A549 (cell line): Measurements from ENCODE around the gene GPSM1.

Experiments
- CTCF ChIP-seq: fragments of >200 bp; sonication (Bioruptor Twin); formaldehyde crosslinking; IDR thresholded peaks from 3 replicates; pipeline ENCODE4 v1.5.1; 2016
- EP300 ChIP-seq, 2 experiments: fragments of >200 bp; sonication (Bioruptor Twin); formaldehyde crosslinking; IDR thresholded peaks; 2 replicates in 1 of 2; 3 replicates in 1 of 2; pipeline ENCODE4 v1.6.1; 2016 to 2017
- JUNB ChIP-seq: fragments of >200 bp; sonication (Bioruptor Twin); formaldehyde crosslinking; IDR thresholded peaks from 2 replicates; pipeline ENCODE4 v1.6.1; 2016
- POLR2A ChIP-seq: IDR thresholded peaks from 2 replicates; pipeline ENCODE4 v1.6.1; 2012; ENCODE audit warnings: mild to moderate bottlenecking, low read length
- RAD21 ChIP-seq, 2 experiments: fragments of >200 bp in 1 of 2; sonication (Bioruptor Twin) in 1 of 2; formaldehyde crosslinking in 1 of 2; IDR thresholded peaks in 1 of 2; conservative IDR thresholded peaks in 1 of 2; 2 replicates in 1 of 2; 3 replicates in 1 of 2; pipeline ENCODE4 v1.6.1; 2012 to 2018; ENCODE audit warnings: inconsistent platforms in 1 of 2
- RFX5 ChIP-seq: fragments of 450-650 bp; IDR thresholded peaks from 2 replicates; pipeline ENCODE4 v1.7.1; 2014; ENCODE audit warnings: antibody characterized with exemption, mild to moderate bottlenecking, moderate library complexity
- ZSCAN20 ChIP-seq: fragments of 250-450 bp; sonication (Bioruptor Pico); IDR thresholded peaks from 2 replicates; pipeline ENCODE4 v1.8.0; 2022; ENCODE audit warnings: mild to moderate bottlenecking, moderate library complexity

GRCh38 chr9:136326061-136326760, 1.1 kb upstream of the GPSM1 start:
- TF ChIP-seq CTCF, result no peak
- TF ChIP-seq ZSCAN20 (CRISPR knock-in tag), result no peak
- no peak for TF ChIP-seq RFX5
- TF ChIP-seq JUNB, result no peak
- TF ChIP-seq POLR2A, result no peak
- no peak for TF ChIP-seq RAD21 (conservative IDR thresholded peaks at IDR 0.05 in 1 of 2, IDR thresholded peaks at IDR 0.05 in 1 of 2)
- TF ChIP-seq EP300 (IDR thresholded peaks at IDR 0.05), result no peak
